NT2/D1 (cell line): ENCODE measurements around the gene ANKRD13A.

Experiments
- SUZ12 ChIP-seq: IDR thresholded peaks from 2 replicates; pipeline ENCODE4 v1.6.1; 2011; ENCODE audit not compliant: insufficient read length, insufficient read depth; ENCODE audit errors: extremely low read depth
- YY1 ChIP-seq: IDR thresholded peaks from 2 replicates; pipeline ENCODE4 v1.6.1; 2011; ENCODE audit not compliant: insufficient read length, insufficient read depth

- TF ChIP-seq SUZ12 (no peak), YY1 (no peak)
Observed at GRCh38 chr12:109968801-109969200, 30.4 kb upstream of the ANKRD13A start.
